A673 (cell line): ENCODE measurements around the gene INTS15.

Experiments used
- EZH2 ChIP-seq: fragments of 200-600 bp; sonication (generic); IDR thresholded peaks from 2 replicates; pipeline ENCODE4 v1.6.1; 2017; ENCODE audit warnings: borderline replicate concordance, low read depth, mild to moderate bottlenecking, mixed read lengths, antibody characterized with exemption, low read length; ENCODE audit not compliant: poor library complexity, severe bottlenecking
- TF ChIP-seq, protein P1 (sequence below): fragments of 300-800, 200-600 bp; sonication (generic); conservative IDR thresholded peaks from 2 replicates; pipeline ENCODE4 v1.5.1; 2017; ENCODE audit warnings: low read depth, mild to moderate bottlenecking, antibody characterized with exemption, low read length, moderate library complexity, mixed read lengths

GRCh38 chr7:6639032-6639431 is 49.2 kb downstream of the INTS15 start:
- TF ChIP-seq, protein P1, sequence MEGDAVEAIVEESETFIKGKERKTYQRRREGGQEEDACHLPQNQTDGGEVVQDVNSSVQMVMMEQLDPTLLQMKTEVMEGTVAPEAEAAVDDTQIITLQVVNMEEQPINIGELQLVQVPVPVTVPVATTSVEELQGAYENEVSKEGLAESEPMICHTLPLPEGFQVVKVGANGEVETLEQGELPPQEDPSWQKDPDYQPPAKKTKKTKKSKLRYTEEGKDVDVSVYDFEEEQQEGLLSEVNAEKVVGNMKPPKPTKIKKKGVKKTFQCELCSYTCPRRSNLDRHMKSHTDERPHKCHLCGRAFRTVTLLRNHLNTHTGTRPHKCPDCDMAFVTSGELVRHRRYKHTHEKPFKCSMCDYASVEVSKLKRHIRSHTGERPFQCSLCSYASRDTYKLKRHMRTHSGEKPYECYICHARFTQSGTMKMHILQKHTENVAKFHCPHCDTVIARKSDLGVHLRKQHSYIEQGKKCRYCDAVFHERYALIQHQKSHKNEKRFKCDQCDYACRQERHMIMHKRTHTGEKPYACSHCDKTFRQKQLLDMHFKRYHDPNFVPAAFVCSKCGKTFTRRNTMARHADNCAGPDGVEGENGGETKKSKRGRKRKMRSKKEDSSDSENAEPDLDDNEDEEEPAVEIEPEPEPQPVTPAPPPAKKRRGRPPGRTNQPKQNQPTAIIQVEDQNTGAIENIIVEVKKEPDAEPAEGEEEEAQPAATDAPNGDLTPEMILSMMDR, result no peak
- TF ChIP-seq EZH2, result no peak
